GM18517 (cell line): Measurements from ENCODE around the gene KCTD16.

Experiments used
- ATAC-seq: cut with Tn5 transposase; IDR thresholded peaks from one replicate; pipeline ENCODE4 v1.9.1; 2021; ENCODE audit warnings: mild to moderate bottlenecking, moderate library complexity; ENCODE audit not compliant: unreplicated experiment

KCTD16 gene

DNA sequence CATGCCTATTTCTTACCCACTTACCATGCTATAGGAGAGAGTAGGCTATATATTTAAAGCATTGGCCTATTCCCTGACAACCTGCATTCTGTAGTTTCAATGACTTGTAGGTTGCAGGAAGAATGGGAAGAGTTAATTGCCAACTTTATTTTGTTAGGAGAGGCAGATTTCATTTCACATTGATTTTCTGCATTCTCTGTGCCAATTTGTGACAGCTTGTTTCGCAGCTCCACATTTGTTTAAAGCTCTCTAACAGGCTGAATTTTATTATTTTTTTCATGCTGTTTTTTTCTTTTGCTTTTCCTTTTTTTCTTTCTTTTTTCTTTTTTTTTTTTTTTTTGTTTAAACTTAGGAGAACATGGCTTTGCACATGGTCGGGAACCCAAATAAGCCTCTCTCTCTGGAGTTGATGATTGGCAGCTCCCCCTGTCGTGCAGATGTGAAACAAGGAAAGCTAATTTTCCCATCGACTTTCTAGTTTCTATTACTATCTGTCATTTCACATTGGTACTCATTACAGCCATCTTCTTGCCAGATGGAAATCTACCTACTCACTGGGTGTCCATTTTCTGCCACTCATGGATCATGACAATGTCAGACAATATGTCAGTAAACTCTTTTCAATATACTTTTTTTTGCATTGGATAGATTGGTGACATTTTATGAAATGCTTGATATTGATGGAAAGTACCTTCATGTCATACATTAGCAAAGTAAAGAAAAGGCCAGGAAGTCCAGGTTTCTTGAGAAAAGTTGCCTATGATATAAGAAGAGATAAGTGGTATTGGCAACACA lies 223.2 kb downstream of the KCTD16 start:
- ATAC-seq: no peak

DNA sequence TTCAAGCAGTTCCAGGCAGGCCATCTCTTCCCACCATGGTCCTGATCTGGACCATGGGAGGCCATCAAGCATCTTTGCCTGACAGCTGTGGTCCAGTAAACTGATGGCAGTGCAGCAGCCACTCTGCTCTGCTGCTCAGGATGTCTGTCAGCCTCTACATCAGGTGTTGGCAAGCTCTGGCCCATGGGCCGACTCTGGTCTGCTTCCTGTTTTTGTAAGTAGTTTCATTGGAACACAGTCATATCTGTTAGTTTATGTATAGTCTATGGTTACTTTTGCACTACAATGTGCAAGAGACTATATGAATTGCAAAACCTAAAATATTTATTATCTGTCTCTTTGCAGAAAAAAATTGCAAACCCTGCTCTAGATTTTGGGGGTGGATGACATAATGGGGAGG lies 225.0 kb downstream of the KCTD16 start:
- ATAC-seq: peak; percentile 65

DNA sequence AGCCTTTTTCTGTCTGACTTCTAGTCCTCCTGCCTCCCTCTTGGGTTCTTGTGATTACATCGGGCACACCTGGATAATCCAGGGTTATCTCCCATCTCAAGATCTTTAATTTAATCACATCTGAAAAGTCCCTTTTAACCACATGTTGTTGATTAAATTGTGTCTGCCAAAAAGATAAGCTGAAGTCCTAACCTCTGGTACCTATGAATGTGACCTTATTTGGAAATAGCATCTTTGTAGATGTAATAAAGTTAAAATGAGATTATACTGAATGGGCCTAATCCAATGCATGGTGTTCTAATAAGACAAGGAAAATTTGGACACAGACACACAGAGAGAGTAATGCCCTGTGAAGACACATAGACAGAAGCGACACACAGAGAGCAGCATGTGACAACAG lies 232.4 kb downstream of the KCTD16 start:
- ATAC-seq: no peak

DNA sequence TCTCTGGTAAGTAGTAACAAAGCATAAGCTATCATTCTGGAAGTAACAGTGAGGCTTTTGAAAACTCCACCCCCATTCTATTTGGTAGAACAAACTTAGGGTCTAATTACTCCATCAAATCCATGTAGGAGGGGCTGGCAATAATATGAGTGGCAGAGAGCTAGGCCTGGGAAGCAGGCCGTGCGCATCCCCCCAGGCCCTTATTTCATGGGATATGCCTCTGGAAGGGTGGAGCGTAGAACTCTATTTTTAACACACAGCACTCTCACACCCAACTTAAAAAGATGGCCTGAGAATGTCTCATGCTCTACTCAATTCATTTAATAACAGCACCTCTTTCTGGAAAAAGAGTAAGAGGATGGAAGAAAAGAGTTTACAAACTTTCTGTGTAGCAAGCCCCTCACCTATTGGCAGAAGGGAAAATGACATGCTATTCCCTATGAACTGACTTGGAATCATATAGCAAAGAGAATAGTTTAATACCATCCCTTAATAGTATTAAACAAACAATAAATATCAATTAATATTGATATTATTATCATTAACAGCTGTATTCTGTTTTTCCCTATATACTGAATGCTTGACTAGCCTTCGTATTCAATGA lies 233.2 kb downstream of the KCTD16 start:
- no peak for ATAC-seq

DNA sequence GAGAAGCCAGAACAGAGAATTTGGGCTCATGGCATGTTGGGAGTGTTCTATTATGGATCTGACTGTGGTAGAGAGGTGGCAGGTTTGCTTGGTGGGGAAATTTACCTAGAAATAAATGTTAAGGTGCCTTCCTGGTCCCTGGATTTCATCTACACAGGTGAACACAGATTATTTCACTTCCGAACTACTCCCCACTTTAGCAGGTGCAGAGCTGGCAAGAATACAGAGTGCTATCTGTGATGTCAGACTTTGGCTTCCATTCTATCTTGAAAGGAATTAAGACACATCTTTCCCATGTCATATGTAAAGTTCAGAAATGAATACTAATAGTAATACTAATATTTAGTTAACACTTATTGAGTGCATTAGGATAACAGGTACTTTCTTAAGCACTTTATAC lies 234.0 kb downstream of the KCTD16 start:
- no peak for ATAC-seq

DNA sequence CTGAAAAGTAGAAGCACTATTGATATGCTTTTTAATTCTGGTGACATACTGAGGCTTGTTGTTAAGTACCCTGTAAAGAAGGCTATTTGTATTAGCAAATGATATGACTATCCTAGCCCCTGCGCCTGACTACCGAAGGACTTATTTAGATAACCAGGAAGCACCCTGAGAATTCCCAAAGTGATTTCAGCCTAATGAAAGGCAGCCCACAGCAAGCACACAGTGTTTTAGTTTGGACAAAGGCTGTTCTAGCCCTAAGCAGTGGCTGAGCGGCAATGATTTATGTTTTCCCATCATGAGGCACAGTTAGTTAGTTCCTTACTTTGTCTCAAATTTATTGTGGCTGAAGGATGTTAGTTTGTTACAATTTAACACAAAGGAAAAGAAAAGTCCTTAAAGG lies 235.3 kb downstream of the KCTD16 start:
- no peak for ATAC-seq

DNA sequence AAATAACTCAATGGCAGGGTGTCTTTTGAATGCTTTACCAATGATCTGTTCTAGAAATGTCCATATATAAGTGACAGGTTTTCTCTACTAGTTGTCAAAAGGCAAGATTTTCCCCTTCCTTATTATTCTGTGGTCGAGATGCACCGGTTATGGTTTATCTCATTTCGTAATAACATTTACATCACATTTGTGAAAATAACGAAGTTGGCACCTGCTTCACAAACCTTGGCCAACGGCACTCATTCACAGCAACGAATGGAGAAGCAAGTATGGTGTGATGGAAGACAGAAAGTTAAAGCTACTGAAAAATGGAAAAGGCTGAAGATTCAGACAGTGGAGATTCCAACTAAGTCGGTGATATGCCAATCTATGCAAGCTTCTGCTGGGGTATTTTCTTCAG lies 235.8 kb downstream of the KCTD16 start:
- no peak for ATAC-seq

DNA sequence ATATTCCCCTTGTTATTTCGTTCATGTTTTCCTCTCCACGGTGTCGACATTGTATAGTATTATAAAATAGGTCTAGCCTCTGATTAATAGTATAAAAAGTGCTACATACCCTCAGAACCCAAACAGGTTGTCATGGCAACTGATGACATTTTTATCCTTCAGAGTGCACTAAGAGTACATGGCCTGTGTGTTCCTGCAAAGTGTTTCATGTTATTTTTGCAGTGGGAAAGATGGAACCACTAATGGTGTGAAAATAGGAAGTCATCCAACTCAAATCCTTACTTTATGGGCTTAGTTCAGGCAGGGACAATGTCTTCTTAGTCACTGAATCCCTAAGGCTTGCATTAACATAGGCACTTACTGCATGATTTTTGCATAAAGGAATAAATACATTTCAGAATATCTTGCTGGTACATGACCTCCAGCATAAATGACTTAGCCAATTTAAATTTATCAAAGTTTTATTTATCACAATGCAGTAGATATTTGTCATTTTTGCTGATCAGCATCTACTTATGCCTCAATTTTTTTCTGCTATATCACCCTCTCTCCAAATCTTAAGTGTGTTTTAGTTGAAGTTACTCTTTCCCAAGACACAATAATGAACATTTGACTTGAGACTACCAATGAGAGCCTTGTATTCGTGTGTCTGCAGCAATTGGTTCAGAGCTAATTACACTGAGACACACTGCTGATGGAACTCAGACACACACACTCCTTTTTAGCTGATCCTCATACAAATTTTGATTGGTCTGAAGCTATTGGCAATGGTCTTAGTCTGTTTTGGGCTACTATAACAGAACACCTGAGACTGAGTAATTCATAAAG lies 243.7 kb downstream of the KCTD16 start:
- ATAC-seq: no peak

DNA sequence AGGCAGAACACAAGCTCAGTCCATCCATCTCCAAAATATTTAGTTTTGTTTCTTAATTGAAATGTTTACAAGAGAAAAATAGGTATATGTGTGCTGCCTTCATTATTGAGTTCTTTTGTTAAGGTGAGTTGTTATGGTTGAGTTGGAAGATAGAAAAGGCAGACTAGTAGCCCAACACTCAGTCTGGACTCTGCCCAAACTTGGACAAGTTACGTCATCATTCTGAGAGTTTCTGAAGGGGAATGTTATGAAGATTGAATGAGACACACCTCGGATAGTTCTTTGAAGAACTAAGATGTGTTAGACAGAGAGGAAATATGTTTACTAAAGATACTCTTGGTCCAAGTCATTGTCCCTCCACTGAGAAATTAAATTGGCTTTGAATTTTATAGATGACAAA lies 245.5 kb downstream of the KCTD16 start:
- no peak for ATAC-seq

DNA sequence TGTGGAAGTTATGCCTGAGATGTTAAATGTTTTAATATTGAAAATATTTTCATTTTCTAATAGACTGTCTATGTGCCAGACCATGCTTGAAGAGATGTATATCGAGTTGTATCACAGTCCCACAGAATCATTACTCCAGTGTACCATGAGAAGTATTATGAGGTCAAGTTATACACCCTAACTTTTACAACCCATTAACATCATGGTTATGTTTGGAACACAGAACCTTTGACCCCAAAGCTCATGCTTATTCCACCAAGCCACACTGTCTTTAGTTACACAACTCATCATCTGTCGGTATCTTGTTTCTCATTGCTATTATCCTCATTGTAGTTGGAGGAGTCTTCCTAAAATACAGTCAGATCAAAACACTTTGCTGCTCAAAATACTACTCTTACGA lies 248.0 kb downstream of the KCTD16 start:
- no peak for ATAC-seq

DNA sequence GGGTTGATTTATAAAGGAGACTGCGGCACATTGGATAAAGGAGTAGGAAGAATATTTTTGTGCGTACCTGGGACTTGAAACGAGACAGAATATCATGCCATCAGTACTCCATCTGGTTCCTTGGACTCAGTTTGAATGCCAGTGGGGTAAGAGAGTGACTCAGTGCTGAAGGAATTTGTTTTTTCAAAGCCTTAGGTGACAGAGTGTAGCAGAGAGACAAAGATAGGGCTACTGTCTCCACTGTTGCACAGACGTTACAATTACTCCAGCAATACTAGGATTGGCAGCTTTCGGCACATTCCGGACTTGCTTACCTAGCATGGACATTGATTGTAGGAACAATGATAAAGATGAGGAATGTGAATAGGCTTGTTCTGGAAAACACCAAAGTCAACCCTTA lies 250.7 kb downstream of the KCTD16 start:
- no peak for ATAC-seq

DNA sequence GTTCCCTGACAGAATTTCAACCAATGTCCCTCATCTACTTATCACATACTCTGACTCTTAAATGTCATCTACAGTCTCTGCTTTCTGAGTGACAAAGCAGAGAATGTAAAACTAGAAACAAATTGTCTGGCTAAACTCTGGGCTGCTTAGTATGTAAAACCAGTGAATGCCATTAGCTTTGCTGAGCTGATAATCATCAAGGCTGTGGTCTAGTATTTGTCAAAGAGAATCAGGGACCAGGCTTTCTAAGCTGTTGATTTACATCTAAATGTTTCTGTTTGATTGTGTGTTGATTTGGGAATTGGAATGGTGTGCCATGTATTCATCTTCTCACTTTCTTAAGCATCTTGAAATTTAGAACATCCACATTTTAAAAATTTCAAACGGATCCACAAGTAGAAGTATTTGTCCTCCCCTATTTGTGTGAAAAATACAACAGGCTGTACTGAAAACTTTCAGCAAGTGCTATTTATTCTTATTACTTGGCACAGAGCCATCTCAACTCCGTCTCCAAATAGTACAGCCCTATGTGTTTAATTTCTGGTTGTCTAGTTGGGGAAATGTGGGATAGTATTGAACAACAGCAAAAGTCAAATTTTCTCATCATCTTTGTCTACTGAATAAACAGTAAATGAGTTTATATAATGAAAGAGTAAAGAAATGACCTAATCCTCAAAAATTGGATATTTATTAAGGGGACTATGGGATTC lies 251.5 kb downstream of the KCTD16 start:
- no peak for ATAC-seq

DNA sequence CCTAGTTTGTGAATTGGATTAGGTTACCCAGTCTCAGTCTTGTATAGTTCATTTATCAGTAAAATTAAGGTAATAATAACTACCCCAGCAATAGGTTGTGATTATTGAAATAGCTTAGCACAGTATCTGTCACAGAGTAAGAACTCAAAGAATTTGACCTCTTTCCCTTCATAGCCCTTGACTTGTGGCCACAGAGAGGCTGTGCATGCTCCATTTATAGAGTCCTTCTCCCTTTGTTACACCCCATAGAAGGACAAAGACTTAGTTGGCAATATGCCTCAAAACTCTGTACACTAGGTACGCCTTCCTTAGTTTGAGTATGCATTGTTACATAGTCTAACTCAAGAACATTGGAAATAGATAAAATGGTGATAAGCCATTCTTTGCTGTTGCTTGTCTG lies 257.2 kb downstream of the KCTD16 start:
- ATAC-seq: no peak

DNA sequence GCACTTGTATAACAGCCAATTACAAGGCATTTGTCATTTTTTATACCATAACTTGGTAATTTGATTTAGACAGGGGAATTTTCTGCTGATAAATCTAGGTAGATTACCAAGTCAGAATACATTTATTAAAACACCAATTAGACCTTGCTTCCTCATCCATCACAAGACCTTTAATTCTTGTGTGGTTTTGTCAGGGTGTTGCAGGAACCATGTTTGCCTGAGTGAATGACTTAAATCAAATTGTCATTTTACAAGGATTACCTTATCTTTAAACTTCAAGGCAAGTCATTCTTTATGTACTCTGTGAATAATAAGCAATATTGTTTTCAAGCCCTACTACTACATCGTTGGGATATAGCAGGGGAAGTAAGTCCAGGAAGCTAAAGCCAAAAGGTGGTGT lies 257.7 kb downstream of the KCTD16 start:
- no peak for ATAC-seq

DNA sequence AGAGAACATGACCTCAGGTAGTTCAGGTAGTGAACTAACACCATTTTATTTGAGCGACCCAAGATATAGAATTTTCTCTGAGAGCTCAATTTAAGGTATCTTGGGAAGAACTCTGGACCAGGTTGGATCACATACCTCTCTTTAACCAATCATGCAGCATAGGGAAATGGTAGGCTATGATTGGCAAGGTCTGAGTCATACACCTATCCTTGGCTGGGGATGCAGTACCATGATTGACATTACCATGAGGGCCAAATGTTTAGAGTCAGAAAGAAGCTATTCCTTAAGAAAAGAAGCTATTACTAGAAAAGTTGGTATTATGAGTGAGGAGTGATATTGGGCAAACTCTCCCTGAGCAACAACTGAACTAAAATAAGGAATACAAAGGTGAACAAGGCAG lies 258.7 kb downstream of the KCTD16 start:
- no peak for ATAC-seq

DNA sequence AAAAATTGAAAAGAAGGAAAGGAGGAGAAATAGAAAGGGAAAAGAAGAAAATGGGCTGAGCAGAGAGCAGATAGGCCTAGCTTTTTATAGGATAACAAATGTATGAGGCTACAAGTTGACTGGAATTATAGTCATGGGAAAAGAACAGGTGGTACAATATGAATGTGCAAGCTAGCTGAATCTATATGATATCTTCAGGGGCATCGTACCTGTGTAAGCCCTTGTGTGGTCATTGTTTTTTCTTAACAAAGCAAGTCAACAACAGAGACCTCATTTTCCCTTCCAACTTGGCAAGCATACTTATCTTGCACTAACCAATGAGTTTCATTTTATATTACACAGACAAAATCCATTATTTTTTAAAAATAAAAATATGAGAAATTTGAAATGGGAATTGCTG lies 259.2 kb downstream of the KCTD16 start:
- ATAC-seq: no peak

DNA sequence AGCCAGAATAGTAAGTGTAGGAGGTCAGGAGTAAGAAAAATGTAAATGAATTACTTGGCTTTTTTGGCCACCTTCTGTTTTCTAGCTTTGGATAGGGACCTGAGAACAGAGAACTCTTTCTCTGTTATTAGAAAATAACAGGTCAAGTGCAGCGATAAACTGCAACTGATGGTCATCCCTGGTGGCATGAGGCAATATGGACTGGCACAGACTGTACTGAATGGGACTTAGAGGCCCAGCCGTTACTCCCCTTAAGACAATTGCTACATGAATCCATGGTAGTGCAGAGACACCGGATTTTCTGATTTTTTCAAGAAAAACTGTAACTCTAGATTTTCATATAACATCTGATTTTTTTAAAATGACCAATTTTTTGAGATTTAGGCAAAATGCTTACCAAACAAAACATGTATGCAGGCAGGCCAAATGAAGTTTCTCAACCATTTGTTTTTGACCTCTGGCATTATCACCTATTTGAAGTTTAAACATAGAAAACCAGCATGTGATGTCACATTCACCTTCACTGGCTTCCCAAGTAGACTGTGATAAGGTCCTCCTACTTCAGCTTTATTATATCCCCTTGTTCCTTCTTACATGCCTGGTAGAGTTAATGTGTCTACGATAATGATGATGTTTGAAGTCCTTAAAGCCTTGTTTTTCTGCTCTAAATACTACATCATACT lies 262.6 kb downstream of the KCTD16 start:
- no peak for ATAC-seq

DNA sequence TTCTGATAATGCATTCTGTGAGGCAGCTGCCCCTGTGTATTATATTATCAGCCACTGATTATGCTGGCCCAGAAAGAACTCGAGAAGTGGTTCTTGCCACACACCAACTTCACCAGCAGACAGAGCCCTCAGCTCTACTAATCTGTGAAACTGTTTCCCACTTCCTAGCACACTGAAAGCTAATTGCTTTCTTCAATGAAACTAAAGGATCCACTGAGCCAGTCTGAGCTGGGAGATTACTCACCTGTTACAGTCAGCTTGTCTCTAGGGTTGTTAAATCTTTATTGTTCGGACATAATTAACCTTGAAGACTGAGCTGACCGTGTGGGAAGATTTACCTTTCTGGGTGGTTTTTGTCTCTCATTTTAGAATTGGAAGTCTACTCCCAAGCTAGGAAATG lies 263.2 kb downstream of the KCTD16 start:
- no peak for ATAC-seq

DNA sequence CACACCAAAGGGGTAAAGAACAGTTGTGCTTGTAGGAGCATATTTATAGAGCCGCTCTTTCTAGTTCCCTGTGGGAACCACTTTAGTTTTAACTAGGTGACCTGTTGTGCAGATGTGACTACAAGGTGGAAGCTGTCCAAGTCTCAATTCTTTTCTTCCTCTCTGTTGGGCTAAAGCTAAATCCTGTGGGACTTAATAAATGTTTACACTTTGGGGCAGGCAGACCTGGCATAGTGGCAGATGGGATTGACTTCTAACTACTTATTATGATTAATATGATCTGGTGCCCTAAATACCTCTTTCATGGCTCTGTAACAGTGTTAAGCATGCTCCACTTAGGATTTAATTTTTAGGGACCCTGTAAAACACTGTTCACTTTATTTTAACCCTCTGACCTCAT lies 265.3 kb downstream of the KCTD16 start:
- no peak for ATAC-seq

DNA sequence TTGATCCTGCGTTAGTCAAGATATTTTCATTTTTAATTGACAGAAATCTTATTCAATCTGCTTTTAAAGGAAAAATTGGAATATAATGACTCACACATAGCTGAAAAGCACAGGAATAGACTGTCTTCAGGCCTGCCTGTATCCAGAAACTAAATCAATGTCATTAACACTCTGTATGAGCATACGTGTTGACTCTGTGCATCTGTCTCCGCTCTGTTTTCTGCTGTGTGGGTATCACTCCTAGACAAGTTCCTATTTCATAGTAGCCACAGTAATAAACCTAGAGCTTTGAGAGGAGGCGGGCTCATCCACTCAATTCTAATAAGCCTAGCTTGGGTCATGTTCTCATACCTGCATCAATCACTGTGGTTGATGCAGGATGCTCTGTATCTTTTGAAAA lies 267.6 kb downstream of the KCTD16 start:
- no peak for ATAC-seq

DNA sequence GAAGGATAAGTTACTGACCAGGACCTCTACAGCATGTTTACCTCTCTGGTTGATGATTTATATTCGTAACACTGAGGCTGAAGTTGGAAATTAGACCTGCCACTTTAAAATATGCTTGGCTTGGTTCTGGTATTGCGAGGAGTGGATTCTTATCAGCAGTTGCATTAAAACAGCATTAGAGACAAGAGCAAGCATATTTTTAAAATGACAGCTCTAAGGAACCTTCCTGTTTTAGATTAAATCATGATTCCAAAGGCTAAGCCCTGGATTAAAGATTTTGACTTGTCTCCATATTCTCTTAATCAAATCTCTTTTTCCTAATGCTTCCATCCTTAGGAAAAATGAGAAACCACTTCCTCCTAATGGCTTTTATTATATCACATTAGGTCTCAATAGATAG lies 277.8 kb downstream of the KCTD16 start:
- no peak for ATAC-seq
